Measurements from ENCODE around the gene BTNL9. TPM values are rescaled to one million over a fixed set of nuclear protein-coding genes. Genes with fewer than 3 reads are reported as not detected.

The BTNL9 gene
- total RNA-seq, 4 donors from 2014 or later, result 2.5 to 96.5 (median 15.4) TPM

DNA sequence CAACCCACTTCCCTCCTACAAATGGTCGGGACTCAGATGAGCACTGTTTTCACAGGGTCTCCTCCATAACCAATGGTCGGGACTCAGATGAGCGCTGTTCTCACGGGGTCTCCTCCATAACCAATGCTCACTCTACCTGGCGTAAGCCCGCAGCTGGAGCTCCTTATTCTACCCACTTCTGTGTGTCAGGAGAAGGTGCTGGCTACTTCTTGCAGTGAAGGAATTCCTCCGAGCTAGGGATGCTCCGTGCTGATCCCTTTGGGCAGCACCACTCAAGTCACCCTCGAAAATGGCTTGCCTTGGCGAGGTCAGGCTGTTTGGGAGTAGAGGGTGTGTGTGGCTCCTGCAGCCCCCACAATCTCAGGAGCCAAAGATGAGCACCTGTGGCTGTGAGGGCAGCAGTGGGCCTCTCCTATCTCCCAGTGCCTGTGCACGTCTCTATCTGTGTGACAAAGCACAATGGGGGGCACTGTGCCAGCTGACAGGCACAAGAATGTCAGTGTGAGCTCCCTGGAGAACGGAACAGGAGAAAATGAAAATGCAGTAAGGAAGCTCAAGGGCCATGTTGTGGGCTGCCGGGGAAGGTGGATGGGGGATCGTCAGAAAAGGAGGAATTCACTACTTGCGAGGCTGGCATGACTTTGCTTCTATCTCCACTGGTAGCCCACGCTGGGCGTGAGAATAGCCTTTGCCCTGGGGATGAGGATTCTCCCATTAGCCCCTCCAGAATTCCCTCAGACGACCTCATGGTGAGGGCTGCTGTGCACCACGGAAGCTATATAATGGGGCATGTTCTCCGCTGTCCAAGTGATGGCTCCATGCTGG lies 3.9 kb upstream of the BTNL9 start:
- Histone ChIP-seq H3K27ac (no peak overlapping the region), H3K4me3 (no peak overlapping the region), H3K36me3 (no peaks in the 10 kb centered on the region), H3K9me3 (no peaks in the 10 kb centered on the region), H3K27me3 (peaks cover 13% of the 10 kb centered on the region), H3K4me1 (no peaks in the 10 kb centered on the region)
- in situ Hi-C loops (cut with MboI; ENCODE audit: low pct_ligation_motif_present in 1 of 4, low pct_unique_long_range_greater_than_20kb in 1 of 4, low sequenced_read_pairs in 3 of 4) (no loop called here), intact Hi-C loops (cut with DNase I; ENCODE audit: low total_unique reads) (no loop called here)
- no peak for DNase-seq
- TF ChIP-seq POLR2AphosphoS5 (IDR thresholded peaks at IDR 0.05) (no peak), EP300 (IDR thresholded peaks at IDR 0.05; ENCODE audit: low read depth) (no peak), POLR2A (IDR thresholded peaks at IDR 0.05) (no peak)
- TF ChIP-seq, protein P1, sequence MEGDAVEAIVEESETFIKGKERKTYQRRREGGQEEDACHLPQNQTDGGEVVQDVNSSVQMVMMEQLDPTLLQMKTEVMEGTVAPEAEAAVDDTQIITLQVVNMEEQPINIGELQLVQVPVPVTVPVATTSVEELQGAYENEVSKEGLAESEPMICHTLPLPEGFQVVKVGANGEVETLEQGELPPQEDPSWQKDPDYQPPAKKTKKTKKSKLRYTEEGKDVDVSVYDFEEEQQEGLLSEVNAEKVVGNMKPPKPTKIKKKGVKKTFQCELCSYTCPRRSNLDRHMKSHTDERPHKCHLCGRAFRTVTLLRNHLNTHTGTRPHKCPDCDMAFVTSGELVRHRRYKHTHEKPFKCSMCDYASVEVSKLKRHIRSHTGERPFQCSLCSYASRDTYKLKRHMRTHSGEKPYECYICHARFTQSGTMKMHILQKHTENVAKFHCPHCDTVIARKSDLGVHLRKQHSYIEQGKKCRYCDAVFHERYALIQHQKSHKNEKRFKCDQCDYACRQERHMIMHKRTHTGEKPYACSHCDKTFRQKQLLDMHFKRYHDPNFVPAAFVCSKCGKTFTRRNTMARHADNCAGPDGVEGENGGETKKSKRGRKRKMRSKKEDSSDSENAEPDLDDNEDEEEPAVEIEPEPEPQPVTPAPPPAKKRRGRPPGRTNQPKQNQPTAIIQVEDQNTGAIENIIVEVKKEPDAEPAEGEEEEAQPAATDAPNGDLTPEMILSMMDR (IDR thresholded peaks at IDR 0.05), result no peak
- 62 to 70% methylated on average over 8 to 20 of the region's 20 CpGs for WGBS, 2 donors (ENCODE audit: low coverage in 1 of 2)

DNA sequence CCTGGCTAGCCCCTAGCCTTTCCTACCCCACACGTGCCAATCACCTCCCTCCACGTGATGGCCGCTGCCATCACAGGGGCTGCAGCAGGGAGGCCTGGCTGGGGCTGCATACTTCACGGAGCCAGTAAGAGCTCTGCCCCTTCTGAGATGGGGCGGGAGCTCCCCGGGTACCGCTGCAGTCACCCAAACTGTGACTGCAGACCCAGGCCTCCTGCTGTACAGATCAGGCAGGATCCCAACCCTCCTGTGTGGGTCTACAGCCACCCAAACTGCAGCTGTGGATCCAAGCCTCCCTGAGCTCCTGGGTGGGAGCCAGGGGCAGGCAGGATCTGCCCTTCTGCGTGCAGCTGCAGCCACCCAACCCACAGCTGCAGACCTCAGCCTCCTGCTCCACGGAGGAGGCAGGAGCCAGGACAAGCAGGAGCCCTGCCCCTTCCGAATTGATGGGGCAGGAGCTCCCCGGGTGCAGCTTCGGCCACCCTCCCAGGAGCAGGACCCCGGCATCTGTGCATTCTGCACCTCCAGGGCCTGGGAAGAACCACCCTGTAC lies 3.2 kb upstream of the BTNL9 start:
- in situ Hi-C loops (cut with MboI; ENCODE audit: low pct_ligation_motif_present in 1 of 4, low pct_unique_long_range_greater_than_20kb in 1 of 4, low sequenced_read_pairs in 3 of 4), result no loop called here
- 83% methylated on average over 13 of the region's 13 CpGs; no CpG with 5 or more reads in 1 of the 2 donors for WGBS, 2 donors (ENCODE audit: low coverage in 1 of 2)
- intact Hi-C loops (cut with DNase I; ENCODE audit: low total_unique reads), result no loop called here
- no peaks in the 10 kb centered on the region for H3K36me3 ChIP-seq
- no peak overlapping the region for H3K4me3 ChIP-seq
- TF ChIP-seq POLR2AphosphoS5 (IDR thresholded peaks at IDR 0.05), result no peak
- TF ChIP-seq POLR2A (IDR thresholded peaks at IDR 0.05), result no peak
- no peaks in the 10 kb centered on the region for H3K4me1 ChIP-seq
- no peak overlapping the region for H3K27ac ChIP-seq
- DNase-seq, result no peak
- peaks cover 13% of the 10 kb centered on the region for H3K27me3 ChIP-seq
- no peaks in the 10 kb centered on the region for H3K9me3 ChIP-seq

- Histone ChIP-seq H3K4me3 (no peak overlapping the region), H3K27ac (no peak overlapping the region), H3K36me3 (no peaks in the 10 kb centered on the region), H3K27me3 (peaks cover 18% of the 10 kb centered on the region), H3K9me3 (no peaks in the 10 kb centered on the region), H3K4me1 (no peaks in the 10 kb centered on the region)
- TF ChIP-seq POLR2AphosphoS5 (IDR thresholded peaks at IDR 0.05), result no peak
- TF ChIP-seq, protein P1 (IDR thresholded peaks at IDR 0.05), result no peak
- TF ChIP-seq EP300 (IDR thresholded peaks at IDR 0.05; ENCODE audit: low read depth), result no peak
- TF ChIP-seq POLR2A (IDR thresholded peaks at IDR 0.05), result no peak
- WGBS, 2 donors (ENCODE audit: low coverage in 1 of 2), result 77 to 80% methylated on average over 1 to 4 of the region's 4 CpGs
- DNase-seq, result no peak
- in situ Hi-C loops (cut with MboI; ENCODE audit: low pct_ligation_motif_present in 1 of 4, low pct_unique_long_range_greater_than_20kb in 1 of 4, low sequenced_read_pairs in 3 of 4), result no loop called here
- intact Hi-C loops (cut with DNase I; ENCODE audit: low total_unique reads), result no loop called here
These were observed 2.7 kb upstream of the BTNL9 start for GRCh38 chr5:181037365-181037861.

DNA sequence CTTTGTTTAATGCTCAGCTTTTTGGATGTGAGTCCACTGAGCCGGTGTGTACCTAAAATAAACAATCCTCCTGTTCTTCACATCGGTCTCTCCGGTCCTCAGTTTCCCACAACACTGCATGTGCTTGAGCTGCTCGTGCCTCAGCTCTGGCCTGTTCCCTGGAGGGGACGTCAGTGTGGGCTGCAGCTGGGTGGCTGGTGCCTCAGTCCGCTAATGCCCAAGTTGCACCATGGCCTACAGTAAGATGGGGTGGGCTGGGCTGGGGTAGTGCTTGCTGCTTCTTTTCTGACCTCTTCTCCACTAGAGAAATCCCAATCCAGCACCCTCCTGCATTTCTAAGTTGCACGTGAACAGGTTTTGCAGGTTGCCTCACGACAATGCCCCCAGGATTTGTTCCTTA lies 595 bp upstream of the BTNL9 start:
- Histone ChIP-seq H3K27ac (no peak overlapping the region), H3K4me1 (no peaks in the 10 kb centered on the region), H3K9me3 (no peaks in the 10 kb centered on the region), H3K36me3 (no peaks in the 10 kb centered on the region), H3K27me3 (peaks cover 29% of the 10 kb centered on the region), H3K4me3 (no peak overlapping the region)
- in situ Hi-C loops (cut with MboI; ENCODE audit: low pct_ligation_motif_present in 1 of 4, low pct_unique_long_range_greater_than_20kb in 1 of 4, low sequenced_read_pairs in 3 of 4), result no loop called here
- no peak for DNase-seq
- TF ChIP-seq, protein P1 (IDR thresholded peaks at IDR 0.05), result no peak
- no peak for TF ChIP-seq POLR2A (IDR thresholded peaks at IDR 0.05)
- TF ChIP-seq EP300 (IDR thresholded peaks at IDR 0.05; ENCODE audit: low read depth), result no peak
- TF ChIP-seq POLR2AphosphoS5 (IDR thresholded peaks at IDR 0.05), result no peak
- intact Hi-C loops (cut with DNase I; ENCODE audit: low total_unique reads), result no loop called here
- WGBS, 2 donors (ENCODE audit: low coverage in 1 of 2), result 70 to 81% methylated on average over 5 to 8 of the region's 8 CpGs

Measured in transverse colon (tissue), 4 donors.